Activated CD4-positive, alpha-beta T cell treated with anti-CD3 and anti-CD28 coated beads for 4 hours (primary cell): ENCODE measurements around the gene MBOAT2.

Experiments
- DNase-seq, 2 donors: peaks; one replicate each; pipeline ENCODE4 v3.0.0-alpha.2; 2020

The MBOAT2 gene

GRCh38 chr2:9015998-9016397 lies 12.5 kb upstream of the MBOAT2 start:
- no peak for DNase-seq

- DNase-seq: no peak
Measured at GRCh38 chr2:9013403-9013802, 9.9 kb upstream of the MBOAT2 start.

- DNase-seq: no peak
Measured at GRCh38 chr2:9010866-9011265, 7.4 kb upstream of the MBOAT2 start.

- DNase-seq: no peak
Measured at GRCh38 chr2:9008951-9009664, 5.6 kb upstream of the MBOAT2 start.

- no peak for DNase-seq
Measured at GRCh38 chr2:9006368-9006767, 2.9 kb upstream of the MBOAT2 start.

- DNase-seq: no peak
Measured at GRCh38 chr2:9004338-9005204, 1.1 kb upstream of the MBOAT2 start.

GRCh38 chr2:9003366-9003615 lies 193 bp downstream of the MBOAT2 start:
- DNase-seq: no peak

GRCh38 chr2:9002637-9003365 lies 683 bp downstream of the MBOAT2 start:
- peak in 1 of 2 donors; percentile 4 for DNase-seq

- no peak for DNase-seq
Measured at GRCh38 chr2:9002313-9002636, 1.2 kb downstream of the MBOAT2 start.

DNA sequence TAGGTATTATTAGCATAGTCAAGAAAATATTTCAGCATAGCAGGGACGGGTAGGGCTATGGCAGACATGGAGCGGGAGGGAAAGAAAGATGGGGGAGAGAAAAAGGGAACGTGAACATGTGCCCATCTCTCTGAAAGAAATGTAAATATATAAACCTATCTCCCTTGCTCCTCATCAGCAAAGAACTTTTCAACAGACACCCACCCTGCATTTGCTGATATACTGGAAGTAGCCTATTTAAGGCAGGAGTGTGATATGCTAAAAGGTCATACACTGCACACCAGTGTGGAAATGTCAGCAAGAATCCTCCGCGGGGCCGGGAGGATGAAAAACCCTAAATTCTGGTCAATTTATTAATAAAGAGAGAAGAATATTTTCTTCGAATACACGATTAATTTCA lies 1.7 kb downstream of the MBOAT2 start:
- no peak for DNase-seq

DNA sequence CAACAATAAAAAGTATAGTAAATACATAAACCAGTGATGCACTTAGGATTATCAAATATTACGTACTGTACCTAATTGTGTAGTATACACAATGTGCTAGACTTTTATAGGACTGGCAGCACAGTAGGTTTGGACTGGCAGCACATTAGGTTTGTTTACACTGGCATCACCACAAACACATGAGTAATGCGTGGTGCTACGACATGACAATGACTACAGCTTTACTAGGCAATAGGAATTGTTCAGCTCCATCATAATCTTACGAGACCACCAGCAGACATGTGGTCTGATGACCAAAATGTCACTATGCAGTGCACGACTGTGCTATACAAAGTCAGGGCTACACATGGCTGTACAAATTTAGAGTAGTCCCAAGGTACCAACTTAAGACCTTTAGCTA lies 2.3 kb downstream of the MBOAT2 start:
- DNase-seq: no peak

DNA sequence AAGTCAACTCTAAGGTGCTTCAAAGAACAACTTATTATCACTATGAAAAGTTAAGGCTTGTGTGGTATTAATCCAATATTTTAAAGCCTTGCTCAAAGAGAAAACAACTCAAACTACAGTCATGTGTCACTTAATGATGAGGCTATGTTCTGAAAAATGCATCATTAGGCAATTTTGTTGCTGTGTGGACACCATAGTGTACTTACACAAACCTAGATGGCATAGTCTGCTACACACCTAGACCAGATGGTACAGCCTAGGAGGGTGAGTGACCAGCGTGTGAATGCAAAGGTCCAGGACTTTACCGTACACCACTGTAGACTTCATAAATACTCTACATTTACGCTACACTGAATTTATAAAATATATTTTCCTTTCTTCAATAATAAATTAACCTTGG lies 3.0 kb downstream of the MBOAT2 start:
- no peak for DNase-seq

DNA sequence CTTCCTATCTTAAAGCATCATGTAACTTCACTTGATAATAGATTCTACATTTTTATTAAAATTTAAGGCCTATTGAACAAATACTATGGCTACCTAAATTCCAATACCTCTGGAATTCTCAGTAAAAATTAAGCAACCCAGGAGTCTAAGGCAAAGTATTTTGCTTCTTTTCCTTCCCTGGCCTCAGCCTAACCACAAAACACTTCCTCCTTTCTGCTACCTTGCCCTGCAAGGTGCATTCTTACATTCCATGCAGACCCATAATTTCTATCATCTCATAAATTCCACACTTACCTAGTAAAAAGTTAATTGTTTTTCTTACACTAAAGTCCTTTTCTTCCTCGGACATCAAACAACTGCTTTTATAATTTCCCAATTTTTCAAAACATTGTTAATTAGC lies 3.7 kb downstream of the MBOAT2 start:
- no peak for DNase-seq

- no peak for DNase-seq
Measured at GRCh38 chr2:8999102-8999446, 4.4 kb downstream of the MBOAT2 start.

DNA sequence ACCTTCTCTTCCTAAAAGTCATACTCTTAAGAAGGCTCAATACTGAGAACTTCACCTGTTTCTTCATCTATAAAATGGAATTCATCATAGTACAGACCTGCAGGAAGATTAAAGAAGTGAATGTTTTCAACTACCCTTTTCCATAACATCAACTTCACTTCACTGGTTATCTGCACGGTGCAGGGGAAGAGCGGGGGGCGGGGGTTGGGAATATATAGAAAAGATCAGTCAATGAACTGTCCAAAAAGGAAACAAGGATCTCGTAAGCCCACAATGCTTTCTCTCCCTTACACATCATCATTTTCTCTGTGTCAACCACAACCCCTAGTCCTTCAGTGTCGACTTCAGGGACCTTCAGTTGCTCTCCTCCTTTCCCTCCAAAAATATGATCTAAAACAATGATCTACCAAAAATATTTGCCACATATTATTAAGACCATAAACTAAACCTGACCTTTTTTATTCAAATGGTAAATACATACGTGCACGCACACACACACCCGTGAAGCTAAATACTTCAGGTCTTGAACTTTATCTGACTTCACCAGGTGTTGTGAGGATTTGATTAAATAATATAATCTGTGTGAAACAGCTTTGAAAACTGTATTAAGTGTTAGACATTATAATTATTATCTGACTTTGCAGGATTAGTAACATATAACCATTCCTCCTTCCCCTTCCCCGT lies 4.9 kb downstream of the MBOAT2 start:
- no peak for DNase-seq

DNA sequence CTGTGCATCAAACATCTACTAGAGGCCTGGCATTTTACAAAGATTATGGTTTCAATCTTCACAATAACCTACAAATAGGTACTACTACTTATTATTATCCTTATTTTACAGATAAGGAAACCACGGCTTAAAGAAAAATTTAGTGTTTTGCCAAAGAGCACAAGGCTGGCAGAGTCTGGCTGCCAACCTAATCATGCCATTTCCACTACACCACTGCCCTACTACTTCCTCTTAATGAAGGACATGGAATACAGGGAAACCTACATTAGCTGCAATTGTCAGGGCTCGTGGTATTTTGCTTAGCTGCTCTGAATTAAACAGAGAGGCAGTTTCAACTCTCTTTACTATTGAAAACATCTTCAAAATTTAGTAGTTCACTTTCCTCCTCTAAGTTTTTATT lies 5.9 kb downstream of the MBOAT2 start:
- no peak for DNase-seq

- DNase-seq: no peak
Measured at GRCh38 chr2:8997108-8997507, 6.4 kb downstream of the MBOAT2 start.

- no peak for DNase-seq
Measured at GRCh38 chr2:8996006-8996405, 7.5 kb downstream of the MBOAT2 start.

GRCh38 chr2:8994386-8994785 lies 9.1 kb downstream of the MBOAT2 start:
- DNase-seq: no peak

- no peak for DNase-seq
Measured at GRCh38 chr2:8993902-8994278, 9.6 kb downstream of the MBOAT2 start.

DNA sequence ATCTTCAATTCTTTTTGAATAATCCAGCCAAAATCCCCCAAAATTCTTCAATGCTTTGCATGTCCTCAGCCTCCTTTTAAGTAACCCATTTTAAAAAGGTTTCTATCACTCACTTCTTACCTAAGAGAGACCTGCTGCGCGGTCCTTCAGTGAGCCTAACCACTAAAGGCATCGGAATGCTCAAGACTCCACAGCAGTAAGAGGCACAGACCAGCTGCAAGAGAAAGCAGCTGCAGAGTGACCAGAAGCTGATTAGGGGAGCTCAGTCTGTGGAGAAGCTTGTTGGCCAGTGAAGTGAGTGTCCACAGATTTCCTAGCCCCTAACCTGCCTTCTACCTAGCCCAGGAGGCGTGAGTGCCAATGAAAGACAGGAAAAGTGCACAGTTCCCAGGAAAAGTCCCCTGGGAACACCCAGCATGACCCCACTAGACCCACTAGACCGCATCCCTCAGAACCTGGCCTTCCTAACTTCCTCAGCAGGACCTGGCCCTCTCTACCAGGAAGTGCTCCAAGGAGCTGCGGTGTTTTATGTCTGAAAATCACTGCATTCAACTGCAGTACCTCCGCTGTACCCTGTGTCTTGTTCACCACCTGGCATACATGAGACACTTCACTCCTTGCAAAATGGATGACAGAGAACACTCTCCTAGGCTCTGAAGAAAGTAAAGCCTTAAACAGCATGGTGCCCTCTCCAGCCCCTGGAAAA lies 10.1 kb downstream of the MBOAT2 start:
- no peak for DNase-seq

DNA sequence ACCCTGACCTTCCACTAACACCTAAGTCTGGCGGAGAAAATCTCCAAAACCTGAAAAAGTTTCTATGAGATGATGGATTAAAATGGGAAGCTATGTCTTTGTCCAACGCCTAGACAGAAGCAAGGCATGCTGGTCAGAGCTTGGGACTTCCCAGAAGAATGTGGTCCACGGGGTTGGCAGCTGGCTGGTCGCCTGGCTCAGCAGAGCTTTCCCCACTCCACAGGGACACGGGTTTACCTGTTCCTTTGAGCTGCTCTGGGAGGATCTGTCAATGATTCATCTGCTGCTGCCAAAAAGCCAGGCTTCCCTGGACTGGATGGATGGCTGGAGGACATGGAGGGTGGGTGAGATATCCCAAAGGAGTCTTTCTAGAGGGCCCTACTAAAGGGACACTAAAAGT lies 10.8 kb downstream of the MBOAT2 start:
- no peak for DNase-seq

DNA sequence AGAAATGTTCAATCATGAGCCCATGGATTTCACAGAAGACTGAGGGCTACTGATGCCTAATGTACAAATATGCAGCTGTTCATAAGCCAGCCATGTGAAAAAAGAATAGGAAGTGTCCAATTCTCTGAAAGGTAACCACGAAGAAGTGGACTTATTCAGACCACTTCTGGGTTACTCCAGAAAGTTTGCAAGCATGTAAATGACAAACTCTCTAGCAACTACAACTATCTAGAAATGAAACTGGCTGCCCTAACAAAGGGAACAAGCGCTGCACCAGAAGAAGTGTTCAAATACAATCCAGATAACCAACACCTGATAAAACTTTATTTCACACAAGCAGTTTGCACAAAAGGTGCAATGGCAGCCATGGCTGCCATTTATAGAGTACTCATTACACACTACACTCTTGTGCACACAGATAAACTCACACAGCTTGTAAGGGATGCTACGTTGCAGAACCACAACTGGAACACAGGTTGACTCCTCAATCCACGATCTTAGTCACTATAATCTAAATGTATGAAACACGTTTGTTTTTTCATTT lies 13.9 kb downstream of the MBOAT2 start:
- DNase-seq: no peak
